WTC11 (cell line): ENCODE results near the gene RPL10. TPM values are rescaled to one million over a fixed set of nuclear protein-coding genes. Genes with fewer than 3 reads are reported as not detected.
A peak's percentile ranks its signal among the peaks of the same experiment; 100 is the strongest.

Experiments
- ATAC-seq: fragments of 200-7000 bp; cut with Tn5 transposase; 2 replicates; pipeline ENCODE4 v1.10.0; 2021; ENCODE audit warnings: mild to moderate bottlenecking, moderate library complexity
- CTCF ChIA-PET: fragments of 300-600 bp; sonication (Branson Sonifier 250); formaldehyde crosslinking; loops from one replicate; lab custom pipeline; 2021; ENCODE audit warnings: antibody characterized with exemption; lab: Charles Lee
- POLR2A ChIA-PET: fragments of 350-600 bp; sonication (Branson Sonifier 250); formaldehyde crosslinking; loops from one replicate; lab custom pipeline; 2021; ENCODE audit warnings: antibody characterized with exemption; lab: Charles Lee
- DNase-seq: peaks from one replicate; pipeline ENCODE4 v3.0.0; 2021; ENCODE audit warnings: low spot score
- H3K27ac Mint-ChIP-seq: 2 replicates; pipeline ENCODE4 v1.8.0; 2021; ENCODE audit warnings: mixed read lengths
- H3K27me3 Mint-ChIP-seq: 2 replicates; pipeline ENCODE4 v1.8.0; 2021; ENCODE audit warnings: low read depth, mild to moderate bottlenecking, moderate library complexity, mixed read lengths
- H3K36me3 Mint-ChIP-seq: 2 replicates; pipeline ENCODE4 v1.8.0; 2021; ENCODE audit warnings: mixed read lengths
- H3K4me1 Mint-ChIP-seq: 2 replicates; pipeline ENCODE4 v1.8.0; 2022; ENCODE audit warnings: mixed read lengths
- H3K4me3 Mint-ChIP-seq: 2 replicates; pipeline ENCODE4 v1.8.0; 2021; ENCODE audit warnings: mild to moderate bottlenecking, moderate library complexity, mixed read lengths
- H3K9me3 Mint-ChIP-seq: 2 replicates; pipeline ENCODE4 v1.8.0; 2021; ENCODE audit warnings: mixed read lengths
- AFF4 ChIP-seq: sonication (generic); formaldehyde crosslinking; IDR thresholded peaks from 2 replicates; pipeline ENCODE4 v1.8.1; 2023; ENCODE audit warnings: mild to moderate bottlenecking, missing genetic modification reagents, borderline replicate concordance
- FOXK1 ChIP-seq: sonication (generic); formaldehyde crosslinking; IDR thresholded peaks from 2 replicates; pipeline ENCODE4 v1.8.0; 2022; ENCODE audit warnings: mild to moderate bottlenecking, moderate library complexity, missing genetic modification reagents
- GTF2I ChIP-seq: fragments of 250-450 bp; sonication (Bioruptor Pico); conservative IDR thresholded peaks from 2 replicates; pipeline ENCODE4 v1.4.0; 2021; ENCODE audit warnings: mild to moderate bottlenecking
- IRF1 ChIP-seq: sonication (generic); formaldehyde crosslinking; IDR thresholded peaks from 2 replicates; pipeline ENCODE4 v1.8.0; 2023; ENCODE audit warnings: missing genetic modification reagents
- JAZF1 ChIP-seq: fragments of 250-450 bp; sonication (Bioruptor Pico); IDR thresholded peaks from 2 replicates; pipeline ENCODE4 v1.9.0; 2021; ENCODE audit warnings: moderate library complexity, mild to moderate bottlenecking, inconsistent platforms
- MXD4 ChIP-seq: fragments of 250-450 bp; sonication (Bioruptor Pico); IDR thresholded peaks from 2 replicates; pipeline ENCODE4 v1.8.0; 2021; ENCODE audit warnings: mild to moderate bottlenecking, moderate library complexity, borderline replicate concordance
- PREB ChIP-seq: sonication (generic); formaldehyde crosslinking; IDR thresholded peaks from 2 replicates; pipeline ENCODE4 v1.8.1; 2022; ENCODE audit warnings: mild to moderate bottlenecking, missing genetic modification reagents, moderate library complexity, borderline replicate concordance
- RELA ChIP-seq: sonication (generic); formaldehyde crosslinking; IDR thresholded peaks from 2 replicates; pipeline ENCODE4 v1.8.1; 2022; ENCODE audit warnings: missing genetic modification reagents, mild to moderate bottlenecking, borderline replicate concordance
- SMAD3 ChIP-seq: sonication (generic); formaldehyde crosslinking; IDR thresholded peaks from 2 replicates; pipeline ENCODE4 v1.8.0; 2022; ENCODE audit warnings: missing genetic modification reagents, mild to moderate bottlenecking, borderline replicate concordance
- USF1 ChIP-seq: sonication (generic); formaldehyde crosslinking; IDR thresholded peaks from 2 replicates; pipeline ENCODE4 v1.8.0; 2022; ENCODE audit warnings: mild to moderate bottlenecking, missing genetic modification reagents
- USF2 ChIP-seq: sonication (generic); formaldehyde crosslinking; IDR thresholded peaks from 2 replicates; pipeline ENCODE4 v1.8.1; 2023; ENCODE audit warnings: mild to moderate bottlenecking, missing genetic modification reagents, moderate library complexity
- ZNF138 ChIP-seq: sonication (generic); formaldehyde crosslinking; conservative IDR thresholded peaks from 2 replicates; pipeline ENCODE4 v1.8.1; 2022; ENCODE audit warnings: mild to moderate bottlenecking, moderate library complexity, missing genetic modification reagents
- ZNF281 ChIP-seq: sonication (generic); formaldehyde crosslinking; IDR thresholded peaks from 2 replicates; pipeline ENCODE4 v1.8.0; 2023; ENCODE audit warnings: mild to moderate bottlenecking, missing genetic modification reagents
- ZNF416 ChIP-seq: fragments of 250-450 bp; sonication (Bioruptor Pico); IDR thresholded peaks from 2 replicates; pipeline ENCODE4 v1.9.0; 2021; ENCODE audit warnings: mild to moderate bottlenecking, inconsistent platforms
- ZNF512 ChIP-seq: sonication (generic); formaldehyde crosslinking; IDR thresholded peaks from 2 replicates; pipeline ENCODE4 v1.8.1; 2022; ENCODE audit warnings: missing genetic modification reagents, borderline replicate concordance
- total RNA-seq: library from RNA; stranded (reverse); gene quantifications from 3 replicates; pipeline ENCODE4 v1.2.3, GENCODE V29; 2021

Gene RPL10
- total RNA-seq, 1 experiment from 2014 or later: 2,241 TPM

- Mint-ChIP-seq H3K27ac (peak overlapping the region; percentile 45; the same call in 1 of the 2 replicates), H3K36me3 (peaks cover 2% of the 10 kb centered on the region; the same call in 1 of the 2 replicates), H3K27me3 (no peaks in the 10 kb centered on the region), H3K9me3 (no peaks in the 10 kb centered on the region), H3K4me3 (peak overlapping the region; percentile 65), H3K4me1 (peaks cover 12% of the 10 kb centered on the region)
- peak; percentile 71 for DNase-seq
- CTCF ChIA-PET: interaction anchor here (0.6 to 1.7 kb wide), 4 partner anchors 11 to 275 kb away, joined by 3 to 10 read pairs (median 4); partner anchors contain the start of gene FLNA
- POLR2A ChIA-PET: interaction anchor here (1.0 kb wide), 1 partner anchor 14 kb away, joined by 5 read pairs; the partner anchor contains the start of gene RPL10
- ATAC-seq: peak; percentile 71
- peak; percentile 75 for TF ChIP-seq USF2 (CRISPR knock-in tag)
- peak; percentile 70; the same call in 1 of the 2 replicates for TF ChIP-seq USF1 (CRISPR knock-in tag)
- TF ChIP-seq FOXK1 (CRISPR knock-in tag): 0 out of 2 replicates have a peak, but pooled peaks have one; percentile 30
- TF ChIP-seq AFF4 (CRISPR knock-in tag): no peak
- no peak for TF ChIP-seq RELA (CRISPR knock-in tag)
Measured at GRCh38 chrX:154411981-154412340, 13.8 kb downstream of the RPL10 start.

- ATAC-seq (no peak), DNase-seq (no peak)
- H3K27me3 Mint-ChIP-seq: no peaks in the 10 kb centered on the region
- H3K4me3 Mint-ChIP-seq: peak overlapping the region; percentile 65
- POLR2A ChIA-PET: interaction anchor here (1.0 kb wide), 1 partner anchor 15 kb away, joined by 5 read pairs; the partner anchor contains the start of gene RPL10
- no peaks in the 10 kb centered on the region for H3K9me3 Mint-ChIP-seq
- no peak overlapping the region for H3K27ac Mint-ChIP-seq
- no peak for TF ChIP-seq ZNF138 (CRISPR knock-in tag)
- no peak for TF ChIP-seq JAZF1 (CRISPR knock-in tag)
- TF ChIP-seq GTF2I (CRISPR knock-in tag): no peak
- no peak for TF ChIP-seq PREB (CRISPR knock-in tag)
- no peak for TF ChIP-seq MXD4 (CRISPR knock-in tag)
- no peak for TF ChIP-seq SMAD3 (CRISPR knock-in tag)
- peaks cover 12% of the 10 kb centered on the region for H3K4me1 Mint-ChIP-seq
- CTCF ChIA-PET: interaction anchor here (1.0 to 1.7 kb wide), 2 partner anchors 39 to 276 kb away, joined by 3 to 10 read pairs; partner anchors contain the start of gene FLNA
- H3K36me3 Mint-ChIP-seq: peaks cover 2% of the 10 kb centered on the region; the same call in 1 of the 2 replicates
Measured at GRCh38 chrX:154412468-154412867, 14.3 kb downstream of the RPL10 start.

GRCh38 chrX:154413142-154413541, 15.0 kb downstream of the RPL10 start:
- H3K27me3 Mint-ChIP-seq: no peaks in the 10 kb centered on the region
- POLR2A ChIA-PET: no interaction called here
- ATAC-seq: no peak
- H3K9me3 Mint-ChIP-seq: no peaks in the 10 kb centered on the region
- peaks cover 2% of the 10 kb centered on the region; the same call in 1 of the 2 replicates for H3K36me3 Mint-ChIP-seq
- H3K4me1 Mint-ChIP-seq: peaks cover 12% of the 10 kb centered on the region
- CTCF ChIA-PET: no interaction called here
- no peak for DNase-seq
- no peak overlapping the region for H3K4me3 Mint-ChIP-seq
- no peak overlapping the region for H3K27ac Mint-ChIP-seq
- no peak for TF ChIP-seq ZNF416
- no peak for TF ChIP-seq IRF1
- TF ChIP-seq ZNF512 (CRISPR knock-in tag): no peak
- TF ChIP-seq ZNF281 (CRISPR knock-in tag): no peak
